ENCODE data around the gene LTBP3. TPM values are rescaled to one million over a fixed set of nuclear protein-coding genes. Genes with fewer than 3 reads are reported as not detected.
A peak's percentile ranks its signal among the peaks of the same experiment; 100 is the strongest.

Gene LTBP3
- total and polyA plus RNA-seq, 2 experiments from 2014 or later, result 53.7 to 85.3 TPM

DNA sequence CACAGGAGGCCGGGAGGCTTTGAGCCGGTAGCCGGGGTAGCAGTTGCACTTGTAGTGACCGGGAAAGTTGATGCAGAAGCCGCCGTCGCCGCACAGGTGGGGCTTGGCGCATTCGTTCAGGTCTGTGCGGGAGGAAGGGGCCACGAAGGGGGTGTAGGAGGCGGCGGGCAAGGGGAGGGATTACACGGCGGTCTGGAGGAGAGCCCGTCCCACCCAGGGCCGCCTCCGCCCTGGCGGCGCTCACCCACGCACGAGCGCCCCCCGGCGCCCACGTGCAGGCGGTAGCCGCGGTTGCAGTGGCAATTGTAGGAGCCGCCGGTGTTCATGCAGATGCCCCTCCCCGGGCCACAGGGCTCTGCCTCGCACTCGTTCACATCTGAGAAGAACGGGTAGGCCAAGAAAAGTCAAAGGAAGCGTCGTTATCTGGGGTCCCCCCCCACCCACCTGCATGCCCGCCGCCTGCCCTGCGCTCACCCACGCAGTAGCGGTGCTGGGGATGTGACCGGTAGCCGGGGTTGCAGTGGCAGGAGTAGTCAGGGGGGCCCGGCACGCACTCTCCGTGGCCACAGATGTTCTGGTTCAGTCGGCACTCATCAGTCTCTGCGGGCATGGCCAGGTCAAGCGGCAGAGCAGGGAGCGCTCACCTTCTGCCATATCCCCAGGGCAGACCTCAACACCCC lies 10.6 kb downstream of the LTBP3 start:
- 83% methylated on average over 26 of the region's 52 CpGs for WGBS (ENCODE audit: low lambda C conversion rate, missing lambda C conversion rate)
- Histone ChIP-seq H3K36me3 (replicated peaks; ENCODE audit: insufficient read depth, low read depth) (no peaks in the 10 kb centered on the region), H3K27ac (no peak overlapping the region), H3K9me2 (replicated peaks; ENCODE audit: insufficient read depth) (no peaks in the 10 kb centered on the region), H3K4me2 (no peak overlapping the region), H3K9me3 (ENCODE audit: low read depth) (no peaks in the 10 kb centered on the region), H2AFZ (no peak overlapping the region), H3K27me3 (no peaks in the 10 kb centered on the region), H4K20me1 (ENCODE audit: insufficient read depth, poor library complexity, severe bottlenecking) (no peaks in the 10 kb centered on the region), H3K4me1 (ENCODE audit: insufficient read depth) (no peaks in the 10 kb centered on the region), H3K4me3 (no peak overlapping the region), H3K79me2 (peaks cover 9% of the 10 kb centered on the region)
- TF ChIP-seq EZH2 (IDR thresholded peaks at IDR 0.05; ENCODE audit: borderline replicate concordance) (no peak), EZH2phosphoT487 (IDR thresholded peaks at IDR 0.05; ENCODE audit: low read depth, severe bottlenecking, unreplicated experiment) (no peak)
- TF ChIP-seq, protein P1, sequence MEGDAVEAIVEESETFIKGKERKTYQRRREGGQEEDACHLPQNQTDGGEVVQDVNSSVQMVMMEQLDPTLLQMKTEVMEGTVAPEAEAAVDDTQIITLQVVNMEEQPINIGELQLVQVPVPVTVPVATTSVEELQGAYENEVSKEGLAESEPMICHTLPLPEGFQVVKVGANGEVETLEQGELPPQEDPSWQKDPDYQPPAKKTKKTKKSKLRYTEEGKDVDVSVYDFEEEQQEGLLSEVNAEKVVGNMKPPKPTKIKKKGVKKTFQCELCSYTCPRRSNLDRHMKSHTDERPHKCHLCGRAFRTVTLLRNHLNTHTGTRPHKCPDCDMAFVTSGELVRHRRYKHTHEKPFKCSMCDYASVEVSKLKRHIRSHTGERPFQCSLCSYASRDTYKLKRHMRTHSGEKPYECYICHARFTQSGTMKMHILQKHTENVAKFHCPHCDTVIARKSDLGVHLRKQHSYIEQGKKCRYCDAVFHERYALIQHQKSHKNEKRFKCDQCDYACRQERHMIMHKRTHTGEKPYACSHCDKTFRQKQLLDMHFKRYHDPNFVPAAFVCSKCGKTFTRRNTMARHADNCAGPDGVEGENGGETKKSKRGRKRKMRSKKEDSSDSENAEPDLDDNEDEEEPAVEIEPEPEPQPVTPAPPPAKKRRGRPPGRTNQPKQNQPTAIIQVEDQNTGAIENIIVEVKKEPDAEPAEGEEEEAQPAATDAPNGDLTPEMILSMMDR (IDR thresholded peaks at IDR 0.05; ENCODE audit: poor library complexity), result no peak
- no peak for DNase-seq (ENCODE audit: low spot score)

DNA sequence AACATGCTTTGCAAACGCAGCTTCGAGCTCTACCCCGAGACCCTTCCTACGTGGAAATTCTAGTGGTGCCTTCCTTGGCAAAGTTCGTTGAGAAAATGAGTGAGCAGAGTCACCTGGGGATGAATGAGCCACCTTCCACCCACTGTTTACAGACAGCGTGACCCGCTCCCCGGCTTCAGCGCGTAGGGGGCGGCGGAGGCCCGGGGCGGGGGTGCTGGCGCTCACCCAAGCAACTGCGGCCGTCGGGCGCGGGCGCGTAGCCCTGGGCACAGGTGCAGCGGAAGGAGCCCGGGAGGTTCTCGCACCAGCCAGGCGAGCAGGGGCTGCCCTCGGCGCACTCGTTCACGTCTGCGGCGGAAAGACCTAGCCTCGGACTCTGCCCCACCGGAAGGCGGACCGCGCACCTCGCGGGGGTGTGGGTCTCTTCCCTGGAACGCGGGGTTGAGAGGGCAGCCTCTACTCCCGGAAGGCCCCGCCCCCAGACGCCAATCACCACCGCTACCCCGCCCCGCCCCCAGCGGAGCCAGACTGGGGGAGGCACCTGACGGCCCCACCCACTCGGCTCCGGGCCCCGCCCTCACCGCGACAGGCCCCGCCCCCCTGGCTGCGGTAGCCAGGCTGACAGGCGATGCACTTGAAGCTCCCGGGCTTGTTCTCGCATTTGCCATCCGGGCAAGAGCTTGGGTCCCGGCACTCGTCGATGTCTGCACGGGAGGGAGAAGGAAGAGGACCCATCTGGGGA lies 11.8 kb downstream of the LTBP3 start:
- TF ChIP-seq EZH2 (IDR thresholded peaks at IDR 0.05; ENCODE audit: borderline replicate concordance), result no peak
- no peak for TF ChIP-seq EZH2phosphoT487 (IDR thresholded peaks at IDR 0.05; ENCODE audit: low read depth, severe bottlenecking, unreplicated experiment)
- TF ChIP-seq, protein P1 (IDR thresholded peaks at IDR 0.05; ENCODE audit: poor library complexity), result no peak
- Histone ChIP-seq H3K27ac (peak overlapping the region; percentile 59), H3K79me2 (peaks cover 9% of the 10 kb centered on the region), H2AFZ (no peak overlapping the region), H3K36me3 (replicated peaks; ENCODE audit: insufficient read depth, low read depth) (no peaks in the 10 kb centered on the region), H3K4me2 (peak overlapping the region; percentile 75), H4K20me1 (ENCODE audit: insufficient read depth, poor library complexity, severe bottlenecking) (no peaks in the 10 kb centered on the region), H3K4me3 (peak overlapping the region; percentile 34), H3K9me3 (ENCODE audit: low read depth) (no peaks in the 10 kb centered on the region), H3K4me1 (ENCODE audit: insufficient read depth) (peaks cover 7% of the 10 kb centered on the region), H3K9me2 (replicated peaks; ENCODE audit: insufficient read depth) (no peaks in the 10 kb centered on the region), H3K27me3 (no peaks in the 10 kb centered on the region)
- peak; percentile 95 for DNase-seq (ENCODE audit: low spot score)
- WGBS (ENCODE audit: low lambda C conversion rate, missing lambda C conversion rate), result 23% methylated on average over 39 of the region's 64 CpGs

DNA sequence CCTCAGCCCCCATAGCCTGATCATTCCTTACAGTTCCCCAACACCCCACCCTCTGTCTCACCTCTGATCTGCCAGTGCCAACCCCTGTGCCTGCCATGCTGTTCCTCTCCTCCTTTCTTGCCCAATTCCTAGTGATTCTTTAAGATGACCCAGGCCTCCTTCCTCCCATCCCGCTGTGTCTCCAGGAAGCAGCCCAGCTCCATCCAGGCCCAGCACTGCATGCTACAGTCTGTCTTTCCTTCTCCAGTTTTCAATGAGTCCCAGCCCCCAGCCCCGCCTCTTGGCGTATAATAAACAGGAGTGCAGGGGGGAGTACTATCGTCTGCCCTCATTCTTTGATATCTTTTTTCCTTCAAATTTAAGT lies 12.3 kb downstream of the LTBP3 start:
- Histone ChIP-seq H4K20me1 (ENCODE audit: insufficient read depth, poor library complexity, severe bottlenecking) (no peaks in the 10 kb centered on the region), H3K4me2 (peak overlapping the region; percentile 75), H3K4me1 (ENCODE audit: insufficient read depth) (peaks cover 12% of the 10 kb centered on the region), H3K9me2 (replicated peaks; ENCODE audit: insufficient read depth) (no peaks in the 10 kb centered on the region), H3K27ac (peak overlapping the region; percentile 59), H2AFZ (no peak overlapping the region), H3K36me3 (replicated peaks; ENCODE audit: insufficient read depth, low read depth) (no peaks in the 10 kb centered on the region), H3K4me3 (peak overlapping the region; percentile 34), H3K79me2 (peaks cover 9% of the 10 kb centered on the region), H3K9me3 (ENCODE audit: low read depth) (no peaks in the 10 kb centered on the region), H3K27me3 (no peaks in the 10 kb centered on the region)
- 67% methylated on average over 4 of the region's 4 CpGs for WGBS (ENCODE audit: low lambda C conversion rate, missing lambda C conversion rate)
- DNase-seq (ENCODE audit: low spot score), result peak; percentile 13
- TF ChIP-seq EZH2phosphoT487 (IDR thresholded peaks at IDR 0.05; ENCODE audit: low read depth, severe bottlenecking, unreplicated experiment) (no peak), EZH2 (IDR thresholded peaks at IDR 0.05; ENCODE audit: borderline replicate concordance) (no peak)
- TF ChIP-seq, protein P1 (IDR thresholded peaks at IDR 0.05; ENCODE audit: poor library complexity), result no peak
